ENCODE data around the gene CDYL2.

Gene CDYL2

GRCh38 chr16:80689487-80689886, 114.9 kb downstream of the CDYL2 start:
- H3K27ac ChIP-seq (ENCODE audit: low read length) = no peak overlapping the region
- no peaks in the 10 kb centered on the region for H3K9me3 ChIP-seq (ENCODE audit: insufficient read depth, low read length)
- H3K36me3 ChIP-seq (replicated peaks; ENCODE audit: low read depth, low read length) = no peaks in the 10 kb centered on the region
- no peaks in the 10 kb centered on the region for H3K4me1 ChIP-seq (ENCODE audit: low read length)
- H2AFZ ChIP-seq (ENCODE audit: low read depth, low read length) = no peak overlapping the region
- peaks cover 18% of the 10 kb centered on the region for H3K27me3 ChIP-seq (ENCODE audit: low read depth, low read length)
- no peak overlapping the region for H3K9ac ChIP-seq (ENCODE audit: low read length)
- TF ChIP-seq EZH2phosphoT487 (IDR thresholded peaks at IDR 0.05; ENCODE audit: low read depth) = no peak
- TF ChIP-seq CTCF (IDR thresholded peaks at IDR 0.05; ENCODE audit: low read depth, low read length) = no peak
- no peaks in the 10 kb centered on the region for H4K20me1 ChIP-seq (ENCODE audit: insufficient read depth, low read length)
- no peak overlapping the region for H3K4me3 ChIP-seq (ENCODE audit: low read length)
- H3K79me2 ChIP-seq (ENCODE audit: low read length) = no peaks in the 10 kb centered on the region
- H3K4me2 ChIP-seq (ENCODE audit: low read length) = no peak overlapping the region

GRCh38 chr16:80687606-80688005, 116.8 kb downstream of the CDYL2 start:
- Histone ChIP-seq H3K36me3 (replicated peaks; ENCODE audit: low read depth, low read length) (no peaks in the 10 kb centered on the region), H3K79me2 (ENCODE audit: low read length) (no peaks in the 10 kb centered on the region), H3K27ac (ENCODE audit: low read length) (no peak overlapping the region), H4K20me1 (ENCODE audit: insufficient read depth, low read length) (no peaks in the 10 kb centered on the region), H3K4me3 (ENCODE audit: low read length) (no peak overlapping the region), H3K27me3 (ENCODE audit: low read depth, low read length) (peaks cover 19% of the 10 kb centered on the region), H3K9ac (ENCODE audit: low read length) (no peak overlapping the region), H3K9me3 (ENCODE audit: insufficient read depth, low read length) (no peaks in the 10 kb centered on the region), H3K4me1 (ENCODE audit: low read length) (no peaks in the 10 kb centered on the region), H2AFZ (ENCODE audit: low read depth, low read length) (no peak overlapping the region), H3K4me2 (ENCODE audit: low read length) (no peak overlapping the region)
- no peak for TF ChIP-seq CTCF (IDR thresholded peaks at IDR 0.05; ENCODE audit: low read depth, low read length)
- TF ChIP-seq EZH2phosphoT487 (IDR thresholded peaks at IDR 0.05; ENCODE audit: low read depth) = no peak

- no peaks in the 10 kb centered on the region for H4K20me1 ChIP-seq (ENCODE audit: insufficient read depth, low read length)
- no peaks in the 10 kb centered on the region for H3K79me2 ChIP-seq (ENCODE audit: low read length)
- no peak overlapping the region for H2AFZ ChIP-seq (ENCODE audit: low read depth, low read length)
- peaks cover 35% of the 10 kb centered on the region for H3K27me3 ChIP-seq (ENCODE audit: low read depth, low read length)
- TF ChIP-seq EZH2phosphoT487 (IDR thresholded peaks at IDR 0.05; ENCODE audit: low read depth) = no peak
- TF ChIP-seq CTCF (IDR thresholded peaks at IDR 0.05; ENCODE audit: low read depth, low read length) = no peak
- H3K4me1 ChIP-seq (ENCODE audit: low read length) = peaks cover 6% of the 10 kb centered on the region; the same call in 1 of the 2 replicates
- no peak overlapping the region for H3K4me3 ChIP-seq (ENCODE audit: low read length)
- no peaks in the 10 kb centered on the region for H3K9me3 ChIP-seq (ENCODE audit: insufficient read depth, low read length)
- no peak overlapping the region for H3K27ac ChIP-seq (ENCODE audit: low read length)
- H3K4me2 ChIP-seq (ENCODE audit: low read length) = no peak overlapping the region
- no peaks in the 10 kb centered on the region for H3K36me3 ChIP-seq (replicated peaks; ENCODE audit: low read depth, low read length)
- H3K9ac ChIP-seq (ENCODE audit: low read length) = no peak overlapping the region
These were observed 119.5 kb downstream of the CDYL2 start for GRCh38 chr16:80684906-80685305.

- H3K9ac ChIP-seq (ENCODE audit: low read length) = no peak overlapping the region
- no peaks in the 10 kb centered on the region for H3K36me3 ChIP-seq (replicated peaks; ENCODE audit: low read depth, low read length)
- H3K4me3 ChIP-seq (ENCODE audit: low read length) = no peak overlapping the region
- H2AFZ ChIP-seq (ENCODE audit: low read depth, low read length) = no peak overlapping the region
- no peak overlapping the region for H3K4me2 ChIP-seq (ENCODE audit: low read length)
- TF ChIP-seq EZH2phosphoT487 (IDR thresholded peaks at IDR 0.05; ENCODE audit: low read depth) = no peak
- no peak for TF ChIP-seq CTCF (IDR thresholded peaks at IDR 0.05; ENCODE audit: low read depth, low read length)
- H4K20me1 ChIP-seq (ENCODE audit: insufficient read depth, low read length) = no peaks in the 10 kb centered on the region
- no peaks in the 10 kb centered on the region for H3K79me2 ChIP-seq (ENCODE audit: low read length)
- H3K27ac ChIP-seq (ENCODE audit: low read length) = no peak overlapping the region
- H3K9me3 ChIP-seq (ENCODE audit: insufficient read depth, low read length) = no peaks in the 10 kb centered on the region
- peaks cover 42% of the 10 kb centered on the region for H3K27me3 ChIP-seq (ENCODE audit: low read depth, low read length)
- peaks cover 6% of the 10 kb centered on the region; the same call in 1 of the 2 replicates for H3K4me1 ChIP-seq (ENCODE audit: low read length)
These were observed 120.1 kb downstream of the CDYL2 start for GRCh38 chr16:80684136-80684765.
